ENCODE measurements around the gene C1QTNF7.

C1QTNF7 gene

DNA sequence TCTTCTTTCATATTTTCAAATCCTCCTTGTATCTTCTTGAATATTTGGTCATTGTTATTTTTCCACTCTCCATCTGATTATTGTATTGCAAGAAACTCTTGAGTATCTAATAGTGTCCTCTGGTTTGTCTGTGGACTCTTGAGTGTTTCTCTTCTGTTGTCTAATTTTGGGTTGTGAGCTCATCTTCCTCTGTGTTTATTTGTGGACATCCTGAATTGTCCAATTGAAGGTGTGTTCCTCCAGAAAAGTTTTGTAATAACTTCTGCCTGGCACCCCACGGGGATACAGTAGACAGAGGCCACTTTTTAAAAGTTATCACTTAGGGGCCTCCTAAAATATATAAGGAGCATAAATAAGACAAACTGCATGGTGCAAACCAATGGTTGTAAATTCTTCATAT, 38.8 kb downstream of the C1QTNF7 start:
- Histone ChIP-seq H3K36me3 (replicated peaks; ENCODE audit: low read depth, low read length) (no peaks in the 10 kb centered on the region), H3K9ac (ENCODE audit: low read length) (no peak overlapping the region)
- TF ChIP-seq EZH2phosphoT487 (IDR thresholded peaks at IDR 0.05; ENCODE audit: low read depth) = no peak
- TF ChIP-seq, protein P1, sequence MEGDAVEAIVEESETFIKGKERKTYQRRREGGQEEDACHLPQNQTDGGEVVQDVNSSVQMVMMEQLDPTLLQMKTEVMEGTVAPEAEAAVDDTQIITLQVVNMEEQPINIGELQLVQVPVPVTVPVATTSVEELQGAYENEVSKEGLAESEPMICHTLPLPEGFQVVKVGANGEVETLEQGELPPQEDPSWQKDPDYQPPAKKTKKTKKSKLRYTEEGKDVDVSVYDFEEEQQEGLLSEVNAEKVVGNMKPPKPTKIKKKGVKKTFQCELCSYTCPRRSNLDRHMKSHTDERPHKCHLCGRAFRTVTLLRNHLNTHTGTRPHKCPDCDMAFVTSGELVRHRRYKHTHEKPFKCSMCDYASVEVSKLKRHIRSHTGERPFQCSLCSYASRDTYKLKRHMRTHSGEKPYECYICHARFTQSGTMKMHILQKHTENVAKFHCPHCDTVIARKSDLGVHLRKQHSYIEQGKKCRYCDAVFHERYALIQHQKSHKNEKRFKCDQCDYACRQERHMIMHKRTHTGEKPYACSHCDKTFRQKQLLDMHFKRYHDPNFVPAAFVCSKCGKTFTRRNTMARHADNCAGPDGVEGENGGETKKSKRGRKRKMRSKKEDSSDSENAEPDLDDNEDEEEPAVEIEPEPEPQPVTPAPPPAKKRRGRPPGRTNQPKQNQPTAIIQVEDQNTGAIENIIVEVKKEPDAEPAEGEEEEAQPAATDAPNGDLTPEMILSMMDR (IDR thresholded peaks at IDR 0.05; ENCODE audit: low read depth, low read length) = no peak

DNA sequence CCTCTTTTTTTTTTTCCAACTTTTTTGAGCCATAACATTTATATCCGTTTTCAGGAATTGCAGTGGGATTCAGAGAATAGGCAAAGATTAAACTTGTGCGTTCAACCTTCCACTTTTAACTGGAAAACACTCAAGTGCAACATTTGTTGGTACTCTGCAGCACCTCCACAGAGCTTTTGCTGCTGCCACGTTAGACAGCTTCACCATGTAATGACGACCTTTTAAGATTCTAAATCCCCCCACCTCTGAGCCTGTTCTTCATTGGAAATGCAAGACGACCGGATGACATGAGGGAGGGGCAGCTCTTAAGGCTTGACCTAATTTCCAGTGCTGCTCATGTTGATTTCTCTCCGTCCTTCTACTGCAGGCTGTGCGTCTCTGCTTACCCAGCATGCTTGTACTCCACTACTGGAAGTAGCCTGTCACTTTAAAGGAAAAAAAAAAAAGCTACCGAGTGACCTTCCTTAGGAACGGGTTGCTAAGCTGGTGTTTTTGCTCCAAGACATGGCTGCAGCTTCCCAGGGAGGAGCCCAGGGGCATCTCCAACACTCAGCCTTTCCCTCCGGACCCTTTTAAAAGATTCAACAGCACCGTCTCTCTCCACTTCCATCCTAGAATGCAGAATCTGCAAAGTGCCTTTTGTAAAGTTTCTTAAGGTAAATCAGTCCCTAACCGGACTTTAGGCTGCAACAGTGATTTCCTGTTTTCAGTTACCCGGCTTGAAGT, 41.7 kb downstream of the C1QTNF7 start, which contains the start of gene CC2D2A:
Gene CC2D2A (plus strand): TSS at position 481 of the 726 bp plus-strand sequence. CDS start 6,051 bp downstream, outside the sequence.
- Histone ChIP-seq H3K4me3 (ENCODE audit: low read length) (no peak within 1 kb of the TSS; the same call in 1 of the 2 replicates), H3K9ac (ENCODE audit: low read length) (no peak within 1 kb of the TSS), H4K20me1 (ENCODE audit: insufficient read depth, low read length) (no peaks in the 10 kb centered on the region), H2AFZ (ENCODE audit: low read depth, low read length) (peak within 1 kb of the TSS; percentile 5; the same call in 1 of the 2 replicates), H3K36me3 (replicated peaks; ENCODE audit: low read depth, low read length) (no peaks in the 10 kb centered on the region), H3K79me2 (ENCODE audit: low read length) (no peaks in the 10 kb centered on the region), H3K4me1 (ENCODE audit: low read length) (peaks cover 16% of the 10 kb centered on the region), H3K27ac (ENCODE audit: low read length) (no peak within 1 kb of the TSS), H3K4me2 (ENCODE audit: low read length) (peak within 1 kb of the TSS; percentile 22), H3K27me3 (ENCODE audit: low read depth, low read length) (no peaks in the 10 kb centered on the region), H3K9me3 (ENCODE audit: insufficient read depth, low read length) (no peaks in the 10 kb centered on the region)
- TF ChIP-seq, protein P1 (IDR thresholded peaks at IDR 0.05; ENCODE audit: low read depth, low read length) = no peak
- TF ChIP-seq EZH2phosphoT487 (IDR thresholded peaks at IDR 0.05; ENCODE audit: low read depth) = no peak

More for the DNA sequence above, 38.8 kb downstream of the C1QTNF7 start:
- Histone ChIP-seq H3K9me3 (ENCODE audit: insufficient read depth, low read length) (no peaks in the 10 kb centered on the region), H3K4me2 (ENCODE audit: low read length) (no peak overlapping the region), H3K27ac (ENCODE audit: low read length) (no peak overlapping the region), H3K4me1 (ENCODE audit: low read length) (peaks cover 13% of the 10 kb centered on the region), H2AFZ (ENCODE audit: low read depth, low read length) (no peak overlapping the region), H3K79me2 (ENCODE audit: low read length) (no peaks in the 10 kb centered on the region), H4K20me1 (ENCODE audit: insufficient read depth, low read length) (no peaks in the 10 kb centered on the region), H3K27me3 (ENCODE audit: low read depth, low read length) (peaks cover 11% of the 10 kb centered on the region), H3K4me3 (ENCODE audit: low read length) (no peak overlapping the region)

DNA sequence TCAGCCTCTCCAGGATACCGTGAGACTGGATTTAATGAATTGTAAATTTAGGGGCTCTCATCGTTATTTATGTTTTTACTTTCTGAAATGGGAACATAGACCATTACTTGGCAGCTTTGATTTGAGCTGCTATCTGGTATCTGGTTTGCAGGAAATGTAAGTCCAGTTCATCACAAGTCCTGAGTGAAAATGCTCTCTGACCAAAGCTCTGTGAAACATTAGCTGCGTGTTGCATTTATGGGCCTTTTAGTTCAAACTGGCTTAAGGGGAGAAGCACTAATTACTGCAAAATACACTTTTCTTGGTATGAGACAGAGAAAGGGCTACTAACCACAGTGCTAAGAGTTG, 42.3 kb downstream of the C1QTNF7 start:
- TF ChIP-seq EZH2phosphoT487 (IDR thresholded peaks at IDR 0.05; ENCODE audit: low read depth) = no peak
- TF ChIP-seq, protein P1 (IDR thresholded peaks at IDR 0.05; ENCODE audit: low read depth, low read length) = no peak
- H4K20me1 ChIP-seq (ENCODE audit: insufficient read depth, low read length) = no peaks in the 10 kb centered on the region
- H3K9me3 ChIP-seq (ENCODE audit: insufficient read depth, low read length) = no peaks in the 10 kb centered on the region
- H3K27me3 ChIP-seq (ENCODE audit: low read depth, low read length) = no peaks in the 10 kb centered on the region
- no peak overlapping the region for H3K27ac ChIP-seq (ENCODE audit: low read length)
- H2AFZ ChIP-seq (ENCODE audit: low read depth, low read length) = peak overlapping the region; percentile 5; the same call in 1 of the 2 replicates
- no peaks in the 10 kb centered on the region for H3K79me2 ChIP-seq (ENCODE audit: low read length)
- H3K9ac ChIP-seq (ENCODE audit: low read length) = no peak overlapping the region
- H3K4me1 ChIP-seq (ENCODE audit: low read length) = peaks cover 16% of the 10 kb centered on the region
- H3K4me3 ChIP-seq (ENCODE audit: low read length) = no peak overlapping the region; the same call in 1 of the 2 replicates
- H3K4me2 ChIP-seq (ENCODE audit: low read length) = peak overlapping the region; percentile 22
- no peaks in the 10 kb centered on the region for H3K36me3 ChIP-seq (replicated peaks; ENCODE audit: low read depth, low read length)

DNA sequence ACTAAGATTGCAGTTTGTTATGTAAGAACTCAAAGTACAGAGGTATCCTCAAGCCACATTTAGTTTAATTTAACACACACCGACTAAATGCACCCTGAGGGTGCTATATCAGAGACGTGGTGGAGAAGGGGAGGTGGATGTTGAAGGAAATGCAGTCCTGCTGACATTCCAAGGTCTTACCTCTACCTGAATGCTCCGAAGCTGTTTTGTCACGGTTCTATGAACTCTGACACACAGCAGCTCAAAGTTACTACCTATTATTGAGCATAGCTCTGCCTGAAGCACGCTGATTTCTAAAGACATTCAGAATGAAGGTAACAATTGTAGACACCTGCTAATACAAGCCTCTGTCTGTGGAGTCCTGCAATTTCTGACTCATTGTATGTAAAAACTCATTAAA, 48.6 kb downstream of the C1QTNF7 start:
- no peak overlapping the region for H3K9ac ChIP-seq (ENCODE audit: low read length)

More for the DNA sequence above, 48.6 kb downstream of the C1QTNF7 start:
- H3K9me3 ChIP-seq (ENCODE audit: insufficient read depth, low read length) = no peaks in the 10 kb centered on the region
- H3K27ac ChIP-seq (ENCODE audit: low read length) = no peak overlapping the region
- H3K27me3 ChIP-seq (ENCODE audit: low read depth, low read length) = no peaks in the 10 kb centered on the region
- H2AFZ ChIP-seq (ENCODE audit: low read depth, low read length) = no peak overlapping the region; the same call in 1 of the 2 replicates
- peaks cover 12% of the 10 kb centered on the region for H3K4me1 ChIP-seq (ENCODE audit: low read length)
- H3K36me3 ChIP-seq (replicated peaks; ENCODE audit: low read depth, low read length) = no peaks in the 10 kb centered on the region
- no peak overlapping the region for H3K4me2 ChIP-seq (ENCODE audit: low read length)
- no peak overlapping the region for H3K4me3 ChIP-seq (ENCODE audit: low read length)
- no peaks in the 10 kb centered on the region for H4K20me1 ChIP-seq (ENCODE audit: insufficient read depth, low read length)
- H3K79me2 ChIP-seq (ENCODE audit: low read length) = no peaks in the 10 kb centered on the region
- TF ChIP-seq, protein P1 (IDR thresholded peaks at IDR 0.05; ENCODE audit: low read depth, low read length) = no peak
- no peak for TF ChIP-seq EZH2phosphoT487 (IDR thresholded peaks at IDR 0.05; ENCODE audit: low read depth)

All from OCI-LY3 (cell line).